Transverse colon (tissue), 4 donors: ENCODE results near the gene KNSTRN.
A peak's percentile ranks its signal among the peaks of the same experiment; 100 is the strongest.

Source experiments
- POLR2AphosphoS5 ChIP-seq, 3 donors: sonication (generic); formaldehyde crosslinking; IDR thresholded peaks; one replicate each; pipeline ENCODE4 v1.6.1; 2016; ENCODE audit warnings: antibody characterized with exemption in 3 of 3
- TF ChIP-seq, protein P1 (sequence below), 5 experiments: fragments of 200-600 bp in 3 of 5; fragments of 450-650 bp in 2 of 5; sonication (generic) in 3 of 5; IDR thresholded peaks; 1 replicate in 2 of 5; 2 replicates in 3 of 5; pipeline ENCODE4 v1.5.1; 2016 to 2017; ENCODE audit warnings: antibody characterized with exemption in 5 of 5, inconsistent platforms in 3 of 5, mild to moderate bottlenecking in 2 of 5, moderate library complexity in 1 of 5

DNA sequence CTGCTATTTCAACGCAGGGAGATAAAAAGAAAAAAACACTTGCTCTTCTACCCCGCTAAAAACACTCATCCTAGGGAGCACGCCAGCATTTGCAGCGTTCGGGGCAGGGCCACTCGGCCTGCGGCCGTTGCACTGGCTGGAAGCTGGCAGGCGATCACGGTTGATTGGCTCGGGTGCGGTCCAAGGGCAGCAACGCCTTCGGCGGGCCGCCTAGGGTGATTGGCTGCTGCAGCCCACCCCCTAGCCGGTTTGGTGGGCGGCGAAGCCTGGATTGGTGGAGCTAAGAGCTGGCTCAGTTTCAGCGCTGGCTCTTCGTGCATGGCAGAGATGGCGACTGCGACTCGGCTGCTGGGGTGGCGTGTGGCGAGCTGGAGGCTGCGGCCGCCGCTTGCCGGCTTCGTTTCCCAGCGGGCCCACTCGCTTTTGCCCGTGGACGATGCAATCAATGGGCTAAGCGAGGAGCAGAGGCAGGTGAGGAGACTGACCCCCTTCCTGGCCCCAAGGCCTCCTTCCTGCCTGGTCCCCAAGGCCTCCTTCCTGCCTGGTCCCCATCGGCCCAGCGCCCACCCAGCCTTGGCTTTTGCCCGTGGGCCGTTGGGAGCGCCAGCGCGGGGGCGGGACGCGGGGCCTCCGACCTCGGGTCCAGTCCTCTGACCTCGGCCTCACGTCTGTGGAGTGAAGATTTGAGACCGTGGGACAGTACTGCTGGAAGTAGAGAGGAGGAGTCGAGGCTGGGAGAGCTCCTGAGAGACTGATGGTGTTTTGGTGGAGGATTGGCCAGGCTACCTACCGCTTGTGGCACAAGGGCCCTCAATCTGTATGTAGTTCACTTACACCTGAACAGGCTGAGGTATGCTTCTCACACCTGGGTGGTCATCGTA lies 23.2 kb downstream of the KNSTRN start, which contains the start of gene IVD:
- TF ChIP-seq, protein P1, sequence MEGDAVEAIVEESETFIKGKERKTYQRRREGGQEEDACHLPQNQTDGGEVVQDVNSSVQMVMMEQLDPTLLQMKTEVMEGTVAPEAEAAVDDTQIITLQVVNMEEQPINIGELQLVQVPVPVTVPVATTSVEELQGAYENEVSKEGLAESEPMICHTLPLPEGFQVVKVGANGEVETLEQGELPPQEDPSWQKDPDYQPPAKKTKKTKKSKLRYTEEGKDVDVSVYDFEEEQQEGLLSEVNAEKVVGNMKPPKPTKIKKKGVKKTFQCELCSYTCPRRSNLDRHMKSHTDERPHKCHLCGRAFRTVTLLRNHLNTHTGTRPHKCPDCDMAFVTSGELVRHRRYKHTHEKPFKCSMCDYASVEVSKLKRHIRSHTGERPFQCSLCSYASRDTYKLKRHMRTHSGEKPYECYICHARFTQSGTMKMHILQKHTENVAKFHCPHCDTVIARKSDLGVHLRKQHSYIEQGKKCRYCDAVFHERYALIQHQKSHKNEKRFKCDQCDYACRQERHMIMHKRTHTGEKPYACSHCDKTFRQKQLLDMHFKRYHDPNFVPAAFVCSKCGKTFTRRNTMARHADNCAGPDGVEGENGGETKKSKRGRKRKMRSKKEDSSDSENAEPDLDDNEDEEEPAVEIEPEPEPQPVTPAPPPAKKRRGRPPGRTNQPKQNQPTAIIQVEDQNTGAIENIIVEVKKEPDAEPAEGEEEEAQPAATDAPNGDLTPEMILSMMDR (IDR thresholded peaks at IDR 0.05): no peak
- peak; percentile 82 to 88 (median 87) for TF ChIP-seq POLR2AphosphoS5 (IDR thresholded peaks at IDR 0.05)
